ENCODE results near the gene SENP8. TPM values are rescaled to one million over a fixed set of nuclear protein-coding genes. Genes with fewer than 3 reads are reported as not detected.

Gene SENP8
- total and polyA plus RNA-seq, 2 of the 4 experiments (the other 2 are of a cell fraction) = 1.6 to 2.9 TPM

DNA sequence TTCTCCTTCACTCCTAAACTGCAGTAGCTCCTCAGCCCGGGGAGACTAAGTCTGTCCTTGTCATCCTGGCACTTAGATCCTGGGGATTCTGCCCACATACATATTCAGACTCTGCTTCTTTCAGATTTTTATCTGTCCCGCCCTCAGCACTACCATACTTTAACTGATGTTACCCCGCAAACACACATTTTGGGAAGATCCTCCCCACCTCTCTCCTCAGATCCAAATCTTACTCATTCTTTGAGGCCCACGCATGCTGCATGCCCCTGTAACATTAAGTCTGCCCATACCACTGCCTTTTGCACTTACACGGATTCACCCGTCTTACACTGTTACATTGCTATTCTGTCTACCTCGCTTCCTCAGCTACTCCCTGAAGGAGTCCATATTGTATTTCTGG, 36.1 kb downstream of the SENP8 start:
- H2AFZ ChIP-seq (replicated peaks; ENCODE audit: low read length, poor library complexity) = no peak overlapping the region
- no peaks in the 10 kb centered on the region for H4K20me1 ChIP-seq (ENCODE audit: insufficient read depth, low read length)
- H2AK9ac ChIP-seq (replicated peaks; ENCODE audit: low read depth, low read length, poor library complexity) = no peak overlapping the region
- no peaks in the 10 kb centered on the region for H3K9me3 ChIP-seq (ENCODE audit: control insufficient read depth, insufficient read depth, low read length)
- no peak overlapping the region for H4K91ac ChIP-seq (ENCODE audit: insufficient read depth, low read depth, low read length)
- no peak overlapping the region for H2BK20ac ChIP-seq (ENCODE audit: low read depth, low read length)
- no peak overlapping the region for H3K4ac ChIP-seq (ENCODE audit: low read depth, low read length)
- TF ChIP-seq MAZ (IDR thresholded peaks at IDR 0.05; ENCODE audit: borderline replicate concordance, low read depth, low read length) (no peak), NFE2L2 (IDR thresholded peaks at IDR 0.05; ENCODE audit: low read depth, low read length) (no peak)
- H3K4me1 ChIP-seq (ENCODE audit: control insufficient read depth, insufficient read depth, low read length) = peaks cover 8% of the 10 kb centered on the region; the same call in 1 of the 2 replicates
- no peaks in the 10 kb centered on the region for H3K79me1 ChIP-seq (ENCODE audit: low read depth in 1 of 2, low read length in 2 of 2)
- POLR2A ChIA-PET (ENCODE audit: unreplicated experiment) = interaction anchor here (0.6 kb wide), 1 partner anchor 25 kb away, joined by 6 read pairs; no protein-coding TSS in a partner anchor
- no peak for ATAC-seq (ENCODE audit: low read depth)
- in situ Hi-C loops (cut with MboI; ENCODE audit: low sequenced_read_pairs) (loop anchor here (10.0 kb wide), 1 partner anchor 700 kb away; no protein-coding TSS in a partner anchor), dilution Hi-C loops (cut with HindIII; ENCODE audit: low sequenced_read_pairs, unreplicated experiment) (no loop called here), intact Hi-C loops (cut with micrococcal nuclease) (loop anchor here (10.0 kb wide), 1 partner anchor 310 kb away; no protein-coding TSS in a partner anchor)
- H3K23ac ChIP-seq (ENCODE audit: low read depth, low read length) = no peak overlapping the region
- H2AK5ac ChIP-seq (ENCODE audit: low read depth, low read length) = no peak overlapping the region
- no peaks in the 10 kb centered on the region for H3K9me1 ChIP-seq (ENCODE audit: insufficient read depth, low read length)
- no peak overlapping the region for H2BK5ac ChIP-seq (ENCODE audit: low read depth, low read length, poor library complexity, severe bottlenecking)
- no peak for DNase-seq
- H3K36me3 ChIP-seq (ENCODE audit: control insufficient read depth, insufficient read depth, low read length) = no peaks in the 10 kb centered on the region
- H3K4me3 ChIP-seq (ENCODE audit: insufficient read depth, low read depth, low read length) = no peak overlapping the region
- H3K27me3 ChIP-seq (ENCODE audit: control insufficient read depth, insufficient read depth, low read length) = no peaks in the 10 kb centered on the region
- no peak overlapping the region for H3K4me2 ChIP-seq (ENCODE audit: low read depth, low read length)
- BruUV-seq (replicated peaks) = no TSS peak
- no peak overlapping the region for H3K27ac ChIP-seq (ENCODE audit: insufficient read depth, low read length)
- H3K14ac ChIP-seq (replicated peaks; ENCODE audit: low read depth, low read length) = no peak overlapping the region
- H2BK120ac ChIP-seq (ENCODE audit: low read depth, low read length) = no peak overlapping the region
- H4K5ac ChIP-seq (ENCODE audit: low read depth, low read length) = no peak overlapping the region
- no peak overlapping the region for H2BK15ac ChIP-seq (ENCODE audit: low read depth, low read length)
- no peak overlapping the region for H3K9ac ChIP-seq (ENCODE audit: low read depth, low read length)
- H3K56ac ChIP-seq (ENCODE audit: extremely low read depth, insufficient read depth, low read length) = no peak overlapping the region
- CTCF ChIA-PET = interaction anchor here (0.9 kb wide), 1 partner anchor 374 kb away, joined by 6 read pairs; no protein-coding TSS in a partner anchor
- no peak overlapping the region for H4K8ac ChIP-seq (ENCODE audit: low read depth in 2 of 2, low read length in 2 of 2)
- no peak overlapping the region for H3K18ac ChIP-seq (ENCODE audit: low read depth, low read length)
- 88% methylated on average over 3 of the region's 7 CpGs; no CpG with 5 or more reads in 1 of the 2 experiments for whole genome bisulfite sequencing, 2 experiments (ENCODE audit: extremely low coverage in 2 of 2, insufficient read length in 1 of 2)

All from IMR-90 (cell line).